ENCODE measurements around the gene PGF.

DNA sequence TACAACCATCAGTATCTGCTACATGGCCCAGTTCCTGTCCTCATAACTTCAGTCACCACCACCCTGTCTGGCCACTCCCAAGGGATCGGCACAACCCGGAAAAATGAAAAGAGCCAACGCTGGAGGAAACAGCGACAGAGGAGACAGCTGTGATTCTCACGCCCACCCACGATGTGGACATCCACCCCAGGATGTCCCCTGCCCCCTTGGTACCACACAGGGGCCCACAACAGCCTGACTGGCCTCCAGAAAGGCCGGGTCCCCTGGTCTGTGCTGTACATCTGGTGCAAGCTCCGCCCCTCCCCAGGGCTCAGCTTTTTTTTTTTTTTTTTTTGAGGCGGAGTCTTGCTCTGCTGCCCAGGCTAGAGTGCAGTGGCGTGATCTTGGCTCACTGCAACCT, 44.8 kb downstream of the PGF start:
- TF ChIP-seq YY1 (IDR thresholded peaks at IDR 0.05; ENCODE audit: insufficient read depth, insufficient read length) = no peak
- no peak for TF ChIP-seq ZNF274 (IDR thresholded peaks at IDR 0.05; ENCODE audit: low read depth, low read length)
